NCI-H1048 (cell line): ENCODE results near the gene LILRA2.
"Not testable (repeated sequence)": the region's sequence is repeated elsewhere in the genome, so short reads cannot be mapped to it uniquely, and the experiment has no call there.

Experiments used
- DNase-seq: peaks from one replicate; lab custom pipeline; 2025; lab: John Stamatoyannopoulos, UW

The LILRA2 gene

GRCh38 chr19:54609356-54609791 lies 35.8 kb downstream of the LILRA2 start:
- no peak for DNase-seq

DNA sequence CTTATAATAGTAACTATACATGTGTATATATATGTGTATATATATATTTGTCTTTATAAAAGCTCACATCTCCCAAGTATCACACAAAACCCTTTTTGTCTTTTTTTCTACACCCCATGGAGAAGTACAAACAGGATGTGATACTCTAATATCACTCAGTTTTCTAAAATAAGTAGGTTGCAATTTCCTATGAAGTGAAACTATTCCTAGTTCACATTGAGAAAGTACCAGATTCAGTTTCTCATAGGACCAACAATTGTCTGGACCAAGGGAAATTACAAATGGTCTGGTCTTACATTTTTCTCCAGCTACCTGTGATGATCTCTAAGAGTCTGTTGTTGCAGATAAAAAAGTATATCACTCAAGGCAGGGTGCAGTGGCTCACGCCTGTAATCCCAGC lies 38.8 kb downstream of the LILRA2 start:
- no peak for DNase-seq

DNA sequence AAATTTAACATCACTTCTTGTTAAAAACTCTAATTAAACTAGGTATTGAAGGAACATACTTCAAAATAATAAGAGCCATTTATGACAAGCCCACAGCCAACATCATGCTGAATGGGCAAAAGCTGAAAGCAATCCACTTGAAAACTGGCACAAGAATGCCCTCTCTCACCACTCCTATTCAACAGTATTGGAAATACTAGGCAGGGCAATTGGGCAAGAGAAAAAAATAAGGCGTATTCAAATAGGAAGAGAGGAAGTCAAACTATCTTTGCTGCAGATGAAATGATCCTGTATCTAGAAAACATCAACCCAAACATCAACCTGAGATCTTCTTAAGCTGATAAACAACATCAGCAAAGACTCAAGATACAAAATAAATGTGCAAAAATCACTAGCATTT lies 41.1 kb downstream of the LILRA2 start:
- DNase-seq: no peak

DNA sequence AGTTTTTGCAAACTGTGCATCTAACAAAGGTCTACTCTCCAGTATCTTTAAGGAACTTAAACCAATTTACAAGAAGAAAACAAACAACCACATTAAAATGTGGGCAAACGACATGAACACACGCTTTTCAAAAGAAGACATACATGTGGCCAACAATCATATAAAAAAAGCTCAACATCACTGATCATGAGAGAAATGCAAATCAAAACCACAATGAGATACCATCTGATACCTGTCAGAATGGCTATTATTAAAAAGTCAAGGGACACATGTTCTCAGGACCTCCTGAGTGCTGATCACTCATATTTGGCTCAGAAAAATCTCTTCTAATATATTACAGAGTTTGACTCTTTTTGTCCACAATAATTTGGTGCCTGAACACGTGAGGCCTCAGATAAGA lies 42.5 kb downstream of the LILRA2 start:
- no peak for DNase-seq

DNA sequence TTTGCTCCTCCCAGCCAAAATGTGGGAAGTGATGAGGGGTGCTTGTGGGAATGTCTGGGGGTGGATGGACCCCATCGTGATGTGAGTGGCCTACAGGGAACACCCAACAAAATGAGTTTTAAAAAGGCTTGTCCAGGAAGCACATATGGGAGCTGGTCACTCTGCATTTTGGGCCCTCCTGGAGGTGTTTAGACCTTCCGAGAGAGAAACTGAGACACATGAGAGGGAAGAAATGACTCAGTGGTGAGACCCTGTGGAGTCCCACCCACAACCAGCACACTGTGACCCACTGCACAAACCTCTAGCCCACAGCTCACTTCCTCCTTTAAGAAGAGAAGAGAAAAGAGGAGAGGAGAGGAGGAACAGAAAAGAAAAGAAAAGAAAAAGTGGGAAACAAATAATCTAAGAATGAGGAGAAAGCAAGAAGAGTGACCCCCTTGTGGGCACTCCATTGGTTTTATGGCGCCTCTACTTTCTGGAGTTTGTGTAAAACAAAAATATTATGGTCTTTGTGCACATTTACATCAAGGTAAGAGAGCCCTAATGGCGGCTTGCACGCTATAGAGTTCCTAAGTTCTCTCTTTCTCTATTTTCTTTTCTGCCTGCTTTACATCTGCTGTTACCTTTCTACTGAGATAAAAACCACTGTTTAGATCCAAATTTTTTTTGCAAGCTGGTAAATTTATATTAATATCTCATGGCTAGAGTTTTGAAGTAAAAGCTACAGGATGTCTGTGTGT lies 43.4 kb downstream of the LILRA2 start:
- DNase-seq: no peak

DNA sequence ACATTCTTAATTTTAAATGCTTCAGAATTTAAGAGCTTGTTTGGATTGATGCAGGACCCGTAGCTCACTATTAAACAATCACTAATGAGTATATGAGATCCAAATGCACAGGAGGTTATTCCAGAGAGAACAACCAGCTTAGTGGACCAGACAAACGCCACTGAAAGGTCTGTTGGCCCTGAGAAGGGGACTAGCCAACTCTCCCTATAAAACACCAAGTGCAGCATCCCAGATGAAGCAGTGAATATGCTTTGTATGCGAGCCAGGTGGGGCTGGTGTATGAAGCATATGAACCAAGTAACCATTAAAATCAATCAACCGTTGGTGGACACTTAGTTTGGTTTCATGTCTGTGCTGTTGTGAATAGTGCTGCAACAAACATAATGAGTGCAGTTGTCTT lies 46.9 kb downstream of the LILRA2 start:
- DNase-seq: no peak

GRCh38 chr19:54622431-54622830 lies 48.8 kb downstream of the LILRA2 start:
- DNase-seq: no peak

DNA sequence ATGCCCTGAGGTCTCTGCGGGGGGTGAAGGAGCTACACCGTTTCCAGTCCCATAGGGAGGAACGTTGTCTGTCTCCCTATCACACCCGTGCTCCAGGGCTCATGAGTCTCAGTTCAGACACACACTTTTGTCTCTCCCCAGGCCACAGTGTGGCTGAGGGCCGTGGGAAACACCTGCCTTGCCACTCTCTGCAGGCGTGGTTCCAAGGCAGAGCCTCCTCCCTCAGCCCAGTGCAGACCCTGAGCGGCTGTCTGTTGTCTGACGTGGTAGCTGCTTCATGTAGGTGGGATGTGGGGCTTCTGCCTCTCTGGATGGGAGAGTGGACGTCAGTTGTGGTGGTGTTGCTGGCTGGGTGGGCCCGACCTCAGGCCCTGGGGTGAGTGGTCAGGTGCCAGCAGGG lies 50.6 kb downstream of the LILRA2 start:
- not testable (repeated sequence) for DNase-seq

DNA sequence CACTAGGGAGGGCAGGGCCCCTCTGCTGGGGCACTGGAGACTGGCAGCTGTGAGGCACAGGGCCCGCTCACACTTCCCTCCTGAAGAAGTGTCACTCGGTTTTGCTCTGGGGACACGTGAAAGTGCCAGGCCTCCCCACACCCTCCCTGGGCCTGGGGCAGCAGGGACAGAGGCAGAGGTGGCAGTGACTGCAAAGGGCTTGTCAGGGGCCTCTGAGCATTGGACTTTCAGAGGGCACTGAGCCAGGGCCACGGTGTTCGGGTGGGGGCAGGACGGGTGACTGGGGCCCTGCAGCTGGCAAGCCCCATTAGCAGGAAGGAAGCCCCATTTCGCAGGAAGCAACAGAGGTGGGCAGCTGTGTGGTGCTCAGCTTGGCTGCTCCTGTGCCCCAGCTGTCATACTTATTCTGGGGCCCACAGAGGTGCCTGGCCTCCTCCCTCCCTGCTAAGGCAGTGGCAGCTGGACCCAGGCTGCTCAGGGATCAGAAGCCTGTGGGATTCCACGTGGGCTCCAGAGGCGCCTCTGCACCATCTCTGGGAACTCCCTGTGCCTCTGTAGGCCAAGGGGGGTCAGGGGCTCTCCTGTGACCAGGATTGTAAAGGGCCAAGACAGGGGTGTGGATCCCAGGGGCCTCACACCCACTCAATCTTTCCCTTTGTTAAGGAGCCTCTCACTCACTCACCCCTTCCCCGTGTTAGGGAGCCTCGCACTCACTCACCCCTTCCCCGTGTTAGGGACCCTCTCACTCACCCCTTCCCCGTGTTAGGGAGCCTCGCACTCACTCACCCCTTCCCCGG lies 51.5 kb downstream of the LILRA2 start:
- not testable (repeated sequence) for DNase-seq

DNA sequence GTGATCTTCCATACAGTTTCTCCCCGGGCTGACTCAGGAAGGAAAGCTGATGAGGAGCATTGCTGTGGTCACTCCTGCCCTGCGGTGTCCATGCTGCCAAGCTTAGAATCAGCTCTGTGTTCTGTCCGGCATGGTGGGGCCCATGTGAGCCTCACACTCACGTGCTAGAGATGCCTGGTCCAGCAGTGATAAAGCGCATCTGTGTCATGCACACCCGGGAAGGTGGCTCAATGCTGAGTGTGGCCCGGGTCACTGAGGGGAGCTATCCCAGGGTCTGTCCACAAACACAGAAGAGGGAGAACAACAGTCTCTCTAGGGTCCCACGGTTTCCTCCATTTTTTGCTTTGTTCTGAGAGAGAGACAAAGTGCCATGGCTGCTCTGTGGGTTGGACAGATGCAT lies 53.2 kb downstream of the LILRA2 start:
- DNase-seq: no peak

DNA sequence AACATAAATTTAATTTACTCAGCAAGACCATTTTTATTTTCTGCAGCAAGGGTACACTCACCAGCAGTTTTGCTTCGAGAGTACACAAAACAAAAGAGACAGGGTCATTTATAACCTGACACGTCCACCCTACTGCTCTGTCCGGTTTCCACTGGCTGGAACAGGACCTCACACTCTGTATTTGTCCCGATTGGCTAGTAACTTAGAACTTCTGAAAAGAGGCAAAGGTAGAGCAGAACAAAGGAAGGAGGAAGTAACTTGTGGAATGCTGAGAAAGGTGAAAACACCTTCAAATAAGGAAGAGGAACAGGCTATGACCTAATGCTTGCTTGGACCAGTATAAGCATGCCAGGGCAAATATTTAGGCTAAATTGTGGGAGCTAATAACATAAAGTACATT lies 54.3 kb downstream of the LILRA2 start:
- not testable (repeated sequence) for DNase-seq

- DNase-seq: not testable (repeated sequence)
Measured at GRCh38 chr19:54630262-54630661, 56.7 kb downstream of the LILRA2 start, which contains the start of gene LILRB1. Gene LILRB1, plus strand, starts transcription at chr19:54630484. Its CDS starts 590 bp downstream, at chr19:54631074.

DNA sequence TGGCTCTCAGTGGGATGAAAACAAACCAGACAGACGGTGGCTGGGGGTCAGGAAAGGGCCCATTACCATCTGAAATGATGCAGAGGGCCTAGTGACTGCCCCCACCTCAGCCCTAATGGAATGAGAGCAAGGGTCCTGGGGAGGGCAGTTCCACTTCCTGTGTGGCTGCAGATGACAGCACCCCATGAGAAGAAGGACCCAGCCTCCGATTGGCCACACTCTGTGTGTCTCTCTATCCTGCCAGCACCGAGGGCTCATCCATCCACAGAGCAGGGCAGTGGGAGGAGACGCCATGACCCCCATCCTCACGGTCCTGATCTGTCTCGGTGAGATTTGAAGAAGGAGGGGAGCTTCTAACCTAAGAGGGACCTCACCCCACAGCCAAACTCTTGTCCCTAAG lies 57.2 kb downstream of the LILRA2 start:
- no peak for DNase-seq

GRCh38 chr19:54631489-54632337 lies 58.1 kb downstream of the LILRA2 start:
- not testable (repeated sequence) for DNase-seq

DNA sequence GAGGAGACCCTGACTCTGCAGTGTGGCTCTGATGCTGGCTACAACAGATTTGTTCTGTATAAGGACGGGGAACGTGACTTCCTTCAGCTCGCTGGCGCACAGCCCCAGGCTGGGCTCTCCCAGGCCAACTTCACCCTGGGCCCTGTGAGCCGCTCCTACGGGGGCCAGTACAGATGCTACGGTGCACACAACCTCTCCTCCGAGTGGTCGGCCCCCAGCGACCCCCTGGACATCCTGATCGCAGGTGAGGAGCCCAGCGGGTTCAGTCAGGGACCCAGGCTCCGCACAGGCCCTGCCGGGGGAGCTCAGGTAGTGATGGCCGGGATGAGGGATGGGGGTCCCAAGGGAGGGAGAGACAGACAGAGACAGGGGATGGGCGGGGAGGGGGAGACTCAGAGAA lies 58.9 kb downstream of the LILRA2 start:
- DNase-seq: not testable (repeated sequence)

DNA sequence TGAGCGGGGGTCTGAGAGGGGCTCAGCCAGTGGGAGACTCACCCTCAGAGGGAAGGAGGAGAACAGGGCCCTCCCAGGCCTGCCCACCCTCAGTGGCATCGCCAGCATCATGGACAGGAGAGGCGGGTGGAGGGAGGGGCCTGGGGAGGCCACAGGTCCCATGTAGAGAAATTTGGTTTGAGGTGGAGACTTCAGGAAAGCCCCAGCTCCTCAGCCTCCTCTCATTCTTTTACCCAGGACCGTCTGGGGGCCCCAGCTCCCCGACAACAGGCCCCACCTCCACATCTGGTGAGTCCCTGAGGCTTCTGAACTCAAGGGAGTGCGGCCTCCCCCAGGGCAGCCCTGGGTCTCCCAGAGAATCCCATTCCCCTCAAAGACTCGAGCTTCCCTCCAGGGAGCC lies 59.8 kb downstream of the LILRA2 start:
- no peak for DNase-seq

- DNase-seq: not testable (repeated sequence)
Measured at GRCh38 chr19:54636081-54636480, 62.5 kb downstream of the LILRA2 start.

- DNase-seq: no peak
Measured at GRCh38 chr19:54638683-54639082, 65.1 kb downstream of the LILRA2 start.
